HG03342 (cell line): ENCODE measurements around the gene NLGN1.
"Not testable (repeated sequence)": the region's sequence is repeated elsewhere in the genome, so short reads cannot be mapped to it uniquely, and the experiment has no call there.

Experiments used
- ATAC-seq: cut with Tn5 transposase; IDR thresholded peaks from one replicate; pipeline ENCODE4 v1.9.1; 2021; ENCODE audit warnings: mild to moderate bottlenecking, moderate library complexity; ENCODE audit not compliant: unreplicated experiment

Gene NLGN1

GRCh38 chr3:174202561-174202960, 805.0 kb downstream of the NLGN1 start:
- ATAC-seq, result no peak

- ATAC-seq, result no peak
Observed at GRCh38 chr3:174204765-174205164, 807.2 kb downstream of the NLGN1 start.

- ATAC-seq, result no peak
Observed at GRCh38 chr3:174206607-174207192, 809.2 kb downstream of the NLGN1 start.

- no peak for ATAC-seq
Observed at GRCh38 chr3:174208161-174208560, 810.6 kb downstream of the NLGN1 start.

- not testable (repeated sequence) for ATAC-seq
Observed at GRCh38 chr3:174211896-174212295, 814.4 kb downstream of the NLGN1 start.

GRCh38 chr3:174215456-174215855, 817.9 kb downstream of the NLGN1 start:
- no peak for ATAC-seq

GRCh38 chr3:174216019-174216418, 818.5 kb downstream of the NLGN1 start:
- no peak for ATAC-seq

GRCh38 chr3:174216946-174217718, 819.6 kb downstream of the NLGN1 start:
- no peak for ATAC-seq

- ATAC-seq, result no peak
Observed at GRCh38 chr3:174218016-174218415, 820.5 kb downstream of the NLGN1 start.

GRCh38 chr3:174219738-174220137, 822.2 kb downstream of the NLGN1 start:
- ATAC-seq, result no peak

GRCh38 chr3:174220775-174221554, 823.4 kb downstream of the NLGN1 start:
- ATAC-seq, result no peak

- no peak for ATAC-seq
Observed at GRCh38 chr3:174223042-174223441, 825.5 kb downstream of the NLGN1 start.

GRCh38 chr3:174223626-174224025, 826.1 kb downstream of the NLGN1 start:
- no peak for ATAC-seq

- ATAC-seq, result no peak
Observed at GRCh38 chr3:174229916-174230315, 832.4 kb downstream of the NLGN1 start.

GRCh38 chr3:174232028-174232657, 834.6 kb downstream of the NLGN1 start:
- ATAC-seq, result not testable (repeated sequence)

- ATAC-seq, result no peak
Observed at GRCh38 chr3:174232658-174233429, 835.3 kb downstream of the NLGN1 start.

GRCh38 chr3:174233511-174233910, 836.0 kb downstream of the NLGN1 start:
- no peak for ATAC-seq

- ATAC-seq, result no peak
Observed at GRCh38 chr3:174242311-174243041, 844.9 kb downstream of the NLGN1 start.

GRCh38 chr3:174243171-174243570, 845.6 kb downstream of the NLGN1 start:
- no peak for ATAC-seq

GRCh38 chr3:174247687-174248152, 850.2 kb downstream of the NLGN1 start:
- ATAC-seq, result no peak
